ENCODE measurements around the gene SYNE4. TPM values are rescaled to one million over a fixed set of nuclear protein-coding genes. Genes with fewer than 3 reads are reported as not detected.
A peak's percentile ranks its signal among the peaks of the same experiment; 100 is the strongest.

Gene SYNE4
- total and polyA plus RNA-seq, 2 of the 13 experiments (the other 11 are each of a cell fraction or from before 2014, with no cell fraction given), result 13.7 to 23.0 TPM

DNA sequence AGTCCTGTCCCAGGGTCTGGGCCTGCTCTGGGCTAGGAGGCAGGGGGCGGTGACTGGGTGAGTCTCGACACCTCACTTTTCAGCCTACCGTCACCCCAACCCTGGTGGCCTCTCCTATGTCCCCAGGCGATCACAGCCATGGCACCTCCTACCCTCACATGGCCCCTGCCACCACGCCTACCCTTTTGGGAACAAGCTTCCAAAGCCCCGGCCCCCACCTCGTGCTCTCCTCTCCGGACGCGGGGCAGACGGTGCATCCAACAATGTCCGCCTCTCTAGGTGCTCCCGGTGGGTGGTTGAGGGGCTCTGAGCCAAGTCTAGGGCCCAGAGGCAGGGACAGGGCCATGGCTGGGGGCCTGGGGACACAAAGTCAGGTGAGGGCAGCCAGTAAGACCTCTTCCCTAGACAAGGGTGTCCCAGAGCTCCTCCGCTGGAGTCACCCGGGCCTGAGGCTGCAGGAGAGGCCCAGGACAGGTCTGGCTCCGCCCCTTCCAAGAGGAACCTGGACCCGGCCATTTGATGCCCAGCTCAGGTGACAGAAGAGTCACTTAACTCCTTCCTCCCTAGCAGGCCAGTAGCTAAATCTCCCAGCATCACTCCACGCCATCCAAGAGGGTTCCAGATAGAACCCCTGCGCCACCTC lies at the start of gene SYNE4 (continued):
- TF ChIP-seq ZNF83 (CRISPR knock-in tag; IDR thresholded peaks at IDR 0.05; ENCODE audit: borderline replicate concordance), result no peak
- 0 out of 2 replicates have a peak, but pooled peaks have one; percentile 37 for TF ChIP-seq NR1H2 (CRISPR knock-in tag; IDR thresholded peaks at IDR 0.05; ENCODE audit: borderline replicate concordance, low read depth)
- TF ChIP-seq NR0B2 (CRISPR knock-in tag; IDR thresholded peaks at IDR 0.05), result no peak
- peak in 1 of 2 experiments; percentile 10; a peak in 1 of 4 replicates for TF ChIP-seq EP300 (IDR thresholded peaks at IDR 0.05; ENCODE audit: low read depth in 2 of 2, low read length in 2 of 2)
- no peak for TF ChIP-seq EP300 (CRISPR knock-in tag; IDR thresholded peaks at IDR 0.05; ENCODE audit: borderline replicate concordance)
- no peak; the same call in 1 of the 2 replicates for TF ChIP-seq REPIN1 (CRISPR knock-in tag; IDR thresholded peaks at IDR 0.05; ENCODE audit: borderline replicate concordance, low read depth)
- TF ChIP-seq RORA (CRISPR knock-in tag; IDR thresholded peaks at IDR 0.05), result no peak
- TF ChIP-seq POLR2A (IDR thresholded peaks at IDR 0.05; ENCODE audit: insufficient read depth in 1 of 2, low read depth in 2 of 2, low read length in 2 of 2), result peak; percentile 80 to 94
- TF ChIP-seq, protein P1, sequence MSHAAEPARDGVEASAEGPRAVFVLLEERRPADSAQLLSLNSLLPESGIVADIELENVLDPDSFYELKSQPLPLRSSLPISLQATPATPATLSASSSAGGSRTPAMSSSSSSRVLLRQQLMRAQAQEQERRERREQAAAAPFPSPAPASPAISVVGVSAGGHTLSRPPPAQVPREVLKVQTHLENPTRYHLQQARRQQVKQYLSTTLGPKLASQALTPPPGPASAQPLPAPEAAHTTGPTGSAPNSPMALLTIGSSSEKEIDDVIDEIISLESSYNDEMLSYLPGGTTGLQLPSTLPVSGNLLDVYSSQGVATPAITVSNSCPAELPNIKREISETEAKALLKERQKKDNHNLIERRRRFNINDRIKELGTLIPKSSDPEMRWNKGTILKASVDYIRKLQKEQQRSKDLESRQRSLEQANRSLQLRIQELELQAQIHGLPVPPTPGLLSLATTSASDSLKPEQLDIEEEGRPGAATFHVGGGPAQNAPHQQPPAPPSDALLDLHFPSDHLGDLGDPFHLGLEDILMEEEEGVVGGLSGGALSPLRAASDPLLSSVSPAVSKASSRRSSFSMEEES (CRISPR knock-in tag; IDR thresholded peaks at IDR 0.05), result no peak
- no peak for TF ChIP-seq ZKSCAN1 (IDR thresholded peaks at IDR 0.05; ENCODE audit: low read length)
- TF ChIP-seq SRSF9 (IDR thresholded peaks at IDR 0.05; ENCODE audit: borderline replicate concordance, insufficient read depth, low read depth, low read length, poor library complexity, severe bottlenecking), result no peak
- TF ChIP-seq XRCC5 (optimal IDR thresholded peaks at IDR 0.05; ENCODE audit: low read length), result peak; percentile 64
- TF ChIP-seq ZNF749 (CRISPR knock-in tag; IDR thresholded peaks at IDR 0.05; ENCODE audit: borderline replicate concordance), result no peak
- peak; percentile 85 for TF ChIP-seq POLR2G (IDR thresholded peaks at IDR 0.05; ENCODE audit: low read depth, low read length)
- TF ChIP-seq ZNF260 (CRISPR knock-in tag; IDR thresholded peaks at IDR 0.05; ENCODE audit: borderline replicate concordance, low read depth), result no peak
- peak; percentile 68; the same call in 1 of the 2 replicates for TF ChIP-seq SPEN (CRISPR knock-in tag; IDR thresholded peaks at IDR 0.05; ENCODE audit: low read depth)
- TF ChIP-seq ZC3H4 (CRISPR knock-in tag; IDR thresholded peaks at IDR 0.05; ENCODE audit: borderline replicate concordance), result 0 out of 2 replicates have a peak, but pooled peaks have one; percentile 54
- TF ChIP-seq SRSF4 (IDR thresholded peaks at IDR 0.05; ENCODE audit: low read depth, low read length, poor library complexity, severe bottlenecking), result no peak
- no peak for TF ChIP-seq ZHX2 (IDR thresholded peaks at IDR 0.05; ENCODE audit: low read depth)
- TF ChIP-seq ZHX2 (CRISPR knock-in tag; IDR thresholded peaks at IDR 0.05; ENCODE audit: borderline replicate concordance), result no peak
- no peak for TF ChIP-seq ZSCAN31 (CRISPR knock-in tag; IDR thresholded peaks at IDR 0.05; ENCODE audit: low read depth)
- no peak for TF ChIP-seq NCOA2 (CRISPR knock-in tag; IDR thresholded peaks at IDR 0.05)

All from HepG2 (cell line).